ENCODE measurements around the gene GGACT.

The GGACT gene

GRCh38 chr13:100541897-100542825, 46.4 kb downstream of the GGACT start:
- Histone ChIP-seq H3K4me1 (ENCODE audit: control insufficient read depth, insufficient read depth, low read length) (no peaks in the 10 kb centered on the region), H3K27me3 (ENCODE audit: control insufficient read depth, insufficient read depth, low read length, poor library complexity, severe bottlenecking) (no peaks in the 10 kb centered on the region), H3K9me3 (ENCODE audit: control insufficient read depth, low read length) (no peaks in the 10 kb centered on the region), H3K36me3 (ENCODE audit: control insufficient read depth, insufficient read depth, low read length) (no peaks in the 10 kb centered on the region), H3K4me3 (ENCODE audit: insufficient read depth, low read depth, low read length) (no peak overlapping the region), H3K27ac (ENCODE audit: insufficient read depth, low read depth, low read length, poor library complexity, severe bottlenecking) (no peak overlapping the region)
- WGBS, 2 experiments = 93 to 94% methylated on average over 18 of the region's 18 CpGs

GRCh38 chr13:100540621-100541020, 48.0 kb downstream of the GGACT start:
- no peaks in the 10 kb centered on the region for H3K4me1 ChIP-seq (ENCODE audit: control insufficient read depth, insufficient read depth, low read length)
- H3K4me3 ChIP-seq (ENCODE audit: insufficient read depth, low read depth, low read length) = no peak overlapping the region
- H3K27ac ChIP-seq (ENCODE audit: insufficient read depth, low read depth, low read length, poor library complexity, severe bottlenecking) = no peak overlapping the region
- no peaks in the 10 kb centered on the region for H3K9me3 ChIP-seq (ENCODE audit: control insufficient read depth, low read length)
- H3K27me3 ChIP-seq (ENCODE audit: control insufficient read depth, insufficient read depth, low read length, poor library complexity, severe bottlenecking) = no peaks in the 10 kb centered on the region
- no peaks in the 10 kb centered on the region for H3K36me3 ChIP-seq (ENCODE audit: control insufficient read depth, insufficient read depth, low read length)
- WGBS, 2 experiments = 86 to 93% methylated on average over 3 of the region's 3 CpGs

DNA sequence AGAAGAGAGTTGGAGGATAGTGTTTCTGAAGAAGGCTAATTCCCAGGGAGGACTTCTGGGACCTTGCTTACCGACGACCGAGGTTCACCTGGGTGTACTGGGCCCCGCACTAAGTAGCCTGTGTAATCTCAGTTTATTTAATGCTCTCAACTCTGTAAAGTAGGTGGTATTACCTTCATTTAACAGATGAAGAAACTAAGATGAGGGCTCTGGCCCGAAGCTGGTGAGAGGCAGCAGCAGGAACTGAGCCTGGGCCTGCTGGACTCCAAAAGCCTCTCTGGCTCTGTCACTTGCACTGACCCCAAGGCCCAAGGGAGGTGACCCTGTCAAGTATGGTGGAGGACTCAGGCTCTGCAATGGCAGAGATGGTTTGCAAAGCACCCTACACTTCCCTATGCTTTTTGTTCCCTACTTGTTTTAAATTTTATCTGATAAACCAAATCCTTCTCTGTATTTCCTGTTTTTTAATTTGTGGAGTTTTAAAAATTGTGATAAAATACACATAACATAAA, 50.6 kb downstream of the GGACT start:
- WGBS, 2 experiments = 94 to 100% methylated on average over 5 of the region's 5 CpGs
- Histone ChIP-seq H3K4me1 (ENCODE audit: control insufficient read depth, insufficient read depth, low read length) (no peaks in the 10 kb centered on the region), H3K36me3 (ENCODE audit: control insufficient read depth, insufficient read depth, low read length) (no peaks in the 10 kb centered on the region), H3K27ac (ENCODE audit: insufficient read depth, low read depth, low read length, poor library complexity, severe bottlenecking) (no peak overlapping the region), H3K9me3 (ENCODE audit: control insufficient read depth, low read length) (no peaks in the 10 kb centered on the region), H3K27me3 (ENCODE audit: control insufficient read depth, insufficient read depth, low read length, poor library complexity, severe bottlenecking) (no peaks in the 10 kb centered on the region), H3K4me3 (ENCODE audit: insufficient read depth, low read depth, low read length) (no peak overlapping the region)

GRCh38 chr13:100537486-100537885, 51.1 kb downstream of the GGACT start:
- Histone ChIP-seq H3K4me1 (ENCODE audit: control insufficient read depth, insufficient read depth, low read length) (no peaks in the 10 kb centered on the region), H3K27ac (ENCODE audit: insufficient read depth, low read depth, low read length, poor library complexity, severe bottlenecking) (no peak overlapping the region), H3K4me3 (ENCODE audit: insufficient read depth, low read depth, low read length) (no peak overlapping the region), H3K27me3 (ENCODE audit: control insufficient read depth, insufficient read depth, low read length, poor library complexity, severe bottlenecking) (no peaks in the 10 kb centered on the region), H3K36me3 (ENCODE audit: control insufficient read depth, insufficient read depth, low read length) (no peaks in the 10 kb centered on the region), H3K9me3 (ENCODE audit: control insufficient read depth, low read length) (no peaks in the 10 kb centered on the region)
- WGBS, 2 experiments = 95 to 96% methylated on average over 9 of the region's 9 CpGs

GRCh38 chr13:100536643-100537180, 51.9 kb downstream of the GGACT start:
- WGBS, 2 experiments = 93% methylated on average over 13 of the region's 13 CpGs

GRCh38 chr13:100535426-100536135, 53.0 kb downstream of the GGACT start:
- Histone ChIP-seq H3K27ac (ENCODE audit: insufficient read depth, low read depth, low read length, poor library complexity, severe bottlenecking) (no peak overlapping the region), H3K4me3 (ENCODE audit: insufficient read depth, low read depth, low read length) (no peak overlapping the region), H3K4me1 (ENCODE audit: control insufficient read depth, insufficient read depth, low read length) (no peaks in the 10 kb centered on the region), H3K9me3 (ENCODE audit: control insufficient read depth, low read length) (no peaks in the 10 kb centered on the region), H3K27me3 (ENCODE audit: control insufficient read depth, insufficient read depth, low read length, poor library complexity, severe bottlenecking) (no peaks in the 10 kb centered on the region), H3K36me3 (ENCODE audit: control insufficient read depth, insufficient read depth, low read length) (no peaks in the 10 kb centered on the region)
- 95 to 96% methylated on average over 16 of the region's 16 CpGs for WGBS, 2 experiments

More at GRCh38 chr13:100536643-100537180, 51.9 kb downstream of the GGACT start:
- no peak overlapping the region for H3K4me3 ChIP-seq (ENCODE audit: insufficient read depth, low read depth, low read length)
- H3K27ac ChIP-seq (ENCODE audit: insufficient read depth, low read depth, low read length, poor library complexity, severe bottlenecking) = no peak overlapping the region
- no peaks in the 10 kb centered on the region for H3K27me3 ChIP-seq (ENCODE audit: control insufficient read depth, insufficient read depth, low read length, poor library complexity, severe bottlenecking)
- no peaks in the 10 kb centered on the region for H3K9me3 ChIP-seq (ENCODE audit: control insufficient read depth, low read length)
- H3K4me1 ChIP-seq (ENCODE audit: control insufficient read depth, insufficient read depth, low read length) = no peaks in the 10 kb centered on the region
- H3K36me3 ChIP-seq (ENCODE audit: control insufficient read depth, insufficient read depth, low read length) = no peaks in the 10 kb centered on the region

GRCh38 chr13:100534911-100535310, 53.7 kb downstream of the GGACT start:
- Histone ChIP-seq H3K36me3 (ENCODE audit: control insufficient read depth, insufficient read depth, low read length) (no peaks in the 10 kb centered on the region), H3K27ac (ENCODE audit: insufficient read depth, low read depth, low read length, poor library complexity, severe bottlenecking) (no peak overlapping the region), H3K9me3 (ENCODE audit: control insufficient read depth, low read length) (no peaks in the 10 kb centered on the region), H3K4me1 (ENCODE audit: control insufficient read depth, insufficient read depth, low read length) (no peaks in the 10 kb centered on the region), H3K27me3 (ENCODE audit: control insufficient read depth, insufficient read depth, low read length, poor library complexity, severe bottlenecking) (no peaks in the 10 kb centered on the region), H3K4me3 (ENCODE audit: insufficient read depth, low read depth, low read length) (no peak overlapping the region)
- 93 to 94% methylated on average over 6 of the region's 6 CpGs for WGBS, 2 experiments

DNA sequence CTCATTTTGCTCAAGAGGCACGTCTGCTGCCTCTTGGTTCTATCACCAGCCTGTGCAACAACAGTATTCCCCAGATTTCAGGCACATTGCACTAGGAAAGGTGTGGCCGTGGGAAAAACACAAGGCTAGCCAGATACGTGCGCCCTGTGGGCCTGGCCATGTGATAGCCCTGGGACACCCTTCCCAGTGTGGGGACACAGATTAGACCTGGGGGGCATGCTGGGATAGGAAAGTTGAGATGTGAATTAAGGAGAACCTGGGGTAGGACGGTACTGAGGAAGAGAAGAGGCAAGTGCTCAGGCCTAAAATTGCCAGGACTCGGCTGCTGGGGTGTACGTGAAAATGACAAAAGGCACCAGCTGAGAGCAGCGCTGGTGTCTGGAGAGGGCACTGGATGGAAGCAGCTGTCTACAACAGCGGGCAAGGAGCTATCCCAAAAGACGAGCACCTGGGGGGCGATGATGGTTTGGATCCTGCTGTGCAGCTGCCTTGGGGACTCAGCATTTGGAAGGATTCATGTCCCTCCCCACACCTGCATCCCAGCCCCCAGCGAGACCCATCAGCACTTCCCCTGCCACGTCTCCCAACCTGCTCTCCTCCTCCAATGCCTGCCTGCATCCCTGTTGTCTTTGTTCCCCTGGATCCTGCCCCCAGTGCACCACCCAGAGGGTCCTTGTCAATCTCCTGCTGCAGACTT, 54.3 kb downstream of the GGACT start:
- Histone ChIP-seq H3K27ac (ENCODE audit: insufficient read depth, low read depth, low read length, poor library complexity, severe bottlenecking) (no peak overlapping the region), H3K27me3 (ENCODE audit: control insufficient read depth, insufficient read depth, low read length, poor library complexity, severe bottlenecking) (no peaks in the 10 kb centered on the region), H3K4me3 (ENCODE audit: insufficient read depth, low read depth, low read length) (no peak overlapping the region), H3K4me1 (ENCODE audit: control insufficient read depth, insufficient read depth, low read length) (no peaks in the 10 kb centered on the region), H3K36me3 (ENCODE audit: control insufficient read depth, insufficient read depth, low read length) (no peaks in the 10 kb centered on the region), H3K9me3 (ENCODE audit: control insufficient read depth, low read length) (no peaks in the 10 kb centered on the region)
- WGBS, 2 experiments = 81 to 82% methylated on average over 13 of the region's 13 CpGs

DNA sequence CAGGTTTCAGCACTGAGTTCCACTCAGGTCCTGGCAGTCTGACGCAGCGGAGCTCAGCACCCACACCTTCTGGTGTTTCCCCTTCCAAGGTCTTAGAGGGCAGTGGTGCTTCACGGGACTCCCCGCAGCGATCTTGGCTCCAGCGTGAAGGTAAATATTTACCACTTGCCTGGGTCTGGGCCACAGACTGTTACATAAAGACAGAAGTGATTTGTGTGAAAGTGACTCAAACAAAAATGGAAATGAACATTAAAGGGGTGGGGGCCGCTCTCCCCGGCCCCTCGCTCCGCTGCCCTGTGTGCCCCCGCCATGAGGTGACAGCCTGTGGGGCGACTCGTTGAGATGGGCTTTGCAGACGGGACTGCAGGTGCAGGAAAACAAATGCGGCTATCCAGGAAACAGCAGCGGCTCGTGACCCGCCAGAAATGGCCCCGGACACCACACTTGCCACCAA, 55.0 kb downstream of the GGACT start:
- Histone ChIP-seq H3K4me1 (ENCODE audit: control insufficient read depth, insufficient read depth, low read length) (no peaks in the 10 kb centered on the region), H3K4me3 (ENCODE audit: insufficient read depth, low read depth, low read length) (no peak overlapping the region), H3K27me3 (ENCODE audit: control insufficient read depth, insufficient read depth, low read length, poor library complexity, severe bottlenecking) (no peaks in the 10 kb centered on the region), H3K9me3 (ENCODE audit: control insufficient read depth, low read length) (no peaks in the 10 kb centered on the region), H3K36me3 (ENCODE audit: control insufficient read depth, insufficient read depth, low read length) (no peaks in the 10 kb centered on the region), H3K27ac (ENCODE audit: insufficient read depth, low read depth, low read length, poor library complexity, severe bottlenecking) (no peak overlapping the region)
- 95 to 96% methylated on average over 19 of the region's 19 CpGs for WGBS, 2 experiments

All from ectodermal cell (in vitro differentiated cells).